H7 (cell line): ENCODE data around the gene S100A3. TPM values are rescaled to one million over a fixed set of nuclear protein-coding genes. Genes with fewer than 3 reads are reported as not detected.

Experiments used
- DNase-seq: peaks from one replicate; pipeline ENCODE4 v3.0.0; 2012
- H3K27me3 ChIP-seq: 2 replicates; pipeline ENCODE4 v1.6.0; 2011; ENCODE audit warnings: mild to moderate bottlenecking, low read length; ENCODE audit not compliant: control insufficient read depth, insufficient read depth
- H3K36me3 ChIP-seq: replicated peaks from 2 replicates; pipeline ENCODE4 v1.5.1; 2011; ENCODE audit warnings: low read length; ENCODE audit not compliant: control insufficient read depth, insufficient read depth
- H3K4me3 ChIP-seq: 2 replicates; pipeline ENCODE4 v1.5.1; 2011; ENCODE audit warnings: low read depth, mild to moderate bottlenecking, control low read depth, low read length, moderate library complexity; ENCODE audit not compliant: insufficient read depth
- total RNA-seq: library from RNA; depleted of rRNA; stranded (reverse); fragments of >200 nt; shearing (Covaris generic); gene quantifications from 2 replicates; pipeline ENCODE4 v1.2.3, GENCODE V29; 2014

Gene S100A3
- total RNA-seq, 1 experiment from 2014 or later = 0.31 TPM

- DNase-seq = peak; percentile 90
- H3K4me3 ChIP-seq = no peak overlapping the region
- H3K36me3 ChIP-seq = no peaks in the 10 kb centered on the region
- H3K27me3 ChIP-seq = peaks cover 3% of the 10 kb centered on the region; the same call in 1 of the 2 replicates
These were observed 10.7 kb downstream of the S100A3 start for GRCh38 chr1:153538315-153538821.

- H3K36me3 ChIP-seq = no peaks in the 10 kb centered on the region
These were observed 11.7 kb downstream of the S100A3 start for GRCh38 chr1:153537376-153537730.

GRCh38 chr1:153536671-153537375 is 12.2 kb downstream of the S100A3 start:
- DNase-seq = no peak
- Histone ChIP-seq H3K4me3 (no peak overlapping the region), H3K36me3 (no peaks in the 10 kb centered on the region), H3K27me3 (peaks cover 3% of the 10 kb centered on the region; the same call in 1 of the 2 replicates)

More at GRCh38 chr1:153537376-153537730, 11.7 kb downstream of the S100A3 start:
- Histone ChIP-seq H3K4me3 (no peak overlapping the region), H3K27me3 (peaks cover 3% of the 10 kb centered on the region; the same call in 1 of the 2 replicates)
- no peak for DNase-seq

GRCh38 chr1:153536012-153536670 is 12.9 kb downstream of the S100A3 start:
- peak; percentile 63 for DNase-seq
- peak overlapping the region; percentile 48; the same call in 1 of the 2 replicates for H3K4me3 ChIP-seq
- no peaks in the 10 kb centered on the region for H3K36me3 ChIP-seq
- peaks cover 3% of the 10 kb centered on the region; the same call in 1 of the 2 replicates for H3K27me3 ChIP-seq

GRCh38 chr1:153535242-153536011 is 13.6 kb downstream of the S100A3 start, which contains the start of gene S100A6:
TSS of gene S100A6 (minus strand) at chr1:153535991. CDS start at chr1:153535339, 652 bp downstream.
- Histone ChIP-seq H3K27me3 (peaks cover 3% of the 10 kb centered on the region; the same call in 1 of the 2 replicates), H3K36me3 (no peaks in the 10 kb centered on the region), H3K4me3 (peak within 1 kb of the TSS; percentile 48; the same call in 1 of the 2 replicates)
- DNase-seq = peak; percentile 56

- Histone ChIP-seq H3K36me3 (no peaks in the 10 kb centered on the region), H3K4me3 (no peak overlapping the region), H3K27me3 (peaks cover 3% of the 10 kb centered on the region; the same call in 1 of the 2 replicates)
- DNase-seq = no peak
These were observed 14.2 kb downstream of the S100A3 start for GRCh38 chr1:153534925-153535241.

- H3K4me3 ChIP-seq = no peak overlapping the region
- no peak for DNase-seq
- H3K27me3 ChIP-seq = peaks cover 3% of the 10 kb centered on the region; the same call in 1 of the 2 replicates
- H3K36me3 ChIP-seq = no peaks in the 10 kb centered on the region
These were observed 14.7 kb downstream of the S100A3 start for GRCh38 chr1:153534226-153534924.

- peak; percentile 31 for DNase-seq
- H3K27me3 ChIP-seq = peaks cover 3% of the 10 kb centered on the region; the same call in 1 of the 2 replicates
- no peak overlapping the region for H3K4me3 ChIP-seq
- H3K36me3 ChIP-seq = no peaks in the 10 kb centered on the region
These were observed 15.3 kb downstream of the S100A3 start for GRCh38 chr1:153533689-153534201.

- DNase-seq = peak; percentile 95
- Histone ChIP-seq H3K4me3 (peak overlapping the region; percentile 36), H3K36me3 (no peaks in the 10 kb centered on the region), H3K27me3 (peaks cover 3% of the 10 kb centered on the region; the same call in 1 of the 2 replicates)
These were observed 16.1 kb downstream of the S100A3 start for GRCh38 chr1:153532769-153533599.

- DNase-seq = peak; percentile 22
- no peaks in the 10 kb centered on the region for H3K36me3 ChIP-seq
- peaks cover 3% of the 10 kb centered on the region for H3K27me3 ChIP-seq
- H3K4me3 ChIP-seq = no peak overlapping the region
These were observed 16.9 kb downstream of the S100A3 start for GRCh38 chr1:153532181-153532580.

- no peak for DNase-seq
- Histone ChIP-seq H3K36me3 (no peaks in the 10 kb centered on the region), H3K4me3 (no peak overlapping the region), H3K27me3 (peaks cover 3% of the 10 kb centered on the region)
These were observed 17.4 kb downstream of the S100A3 start for GRCh38 chr1:153531638-153532037.

GRCh38 chr1:153527683-153528040 is 21.4 kb downstream of the S100A3 start:
- no peak for DNase-seq
- H3K27me3 ChIP-seq = no peaks in the 10 kb centered on the region; the same call in 1 of the 2 replicates
- H3K36me3 ChIP-seq = no peaks in the 10 kb centered on the region
- no peak overlapping the region for H3K4me3 ChIP-seq

GRCh38 chr1:153527023-153527682 is 21.9 kb downstream of the S100A3 start:
- H3K4me3 ChIP-seq = no peak overlapping the region
- H3K27me3 ChIP-seq = no peaks in the 10 kb centered on the region; the same call in 1 of the 2 replicates
- H3K36me3 ChIP-seq = no peaks in the 10 kb centered on the region
- peak; percentile 63 for DNase-seq
